ENCODE data around the gene WFDC9. TPM values are rescaled to one million over a fixed set of nuclear protein-coding genes. Genes with fewer than 3 reads are reported as not detected.
"Not testable (repeated sequence)": the region's sequence is repeated elsewhere in the genome, so short reads cannot be mapped to it uniquely, and the experiment has no call there.

The WFDC9 gene
- total RNA-seq (not detected in 2 replicates), polyA plus RNA-seq (not detected in 2 replicates)

- DNase-seq (ENCODE audit: low read depth in 1 of 2, low spot score in 1 of 2), result no peak
- no peaks in the 10 kb centered on the region for H3K9me3 ChIP-seq (ENCODE audit: low read depth)
- TF ChIP-seq CTCF (IDR thresholded peaks at IDR 0.05; ENCODE audit: low read depth, low read length), result no peak
These were observed at the start of gene WFDC9 for GRCh38 chr20:45631184-45631583. Gene WFDC9 (minus strand): TSS chr20:45631284. CDS start chr20:45610181, 21,103 bp downstream.

GRCh38 chr20:45679650-45680049 is 48.6 kb upstream of the WFDC9 start:
- Histone ChIP-seq H3K27me3 (no peaks in the 10 kb centered on the region), H3K4me3 (no peak overlapping the region), H3K4me1 (ENCODE audit: low read depth) (no peaks in the 10 kb centered on the region), H3K9me3 (ENCODE audit: low read depth) (no peaks in the 10 kb centered on the region), H3K27ac (no peak overlapping the region), H3K36me3 (no peaks in the 10 kb centered on the region)
- no peak for TF ChIP-seq CTCF (IDR thresholded peaks at IDR 0.05; ENCODE audit: low read depth, low read length)
- DNase-seq (ENCODE audit: low read depth in 1 of 2, low spot score in 1 of 2), result no peak

More at GRCh38 chr20:45631184-45631583, at the start of gene WFDC9:
- Histone ChIP-seq H3K27ac (no peak within 1 kb of the TSS), H3K4me3 (no peak within 1 kb of the TSS), H3K27me3 (no peaks in the 10 kb centered on the region), H3K4me1 (ENCODE audit: low read depth) (no peaks in the 10 kb centered on the region), H3K36me3 (no peaks in the 10 kb centered on the region)

- no peak overlapping the region for H3K27ac ChIP-seq
- DNase-seq (ENCODE audit: low read depth in 1 of 2, low spot score in 1 of 2), result no peak
- no peaks in the 10 kb centered on the region for H3K36me3 ChIP-seq
These were observed 41.7 kb upstream of the WFDC9 start for GRCh38 chr20:45672765-45673164.

GRCh38 chr20:45670139-45670538 is 39.1 kb upstream of the WFDC9 start, which contains the start of gene WFDC11:
Gene WFDC11 (minus strand): TSS chr20:45670239. CDS start chr20:45650600, 19,639 bp downstream.
- no peak for TF ChIP-seq CTCF (IDR thresholded peaks at IDR 0.05; ENCODE audit: low read depth, low read length)
- Histone ChIP-seq H3K9me3 (ENCODE audit: low read depth) (no peaks in the 10 kb centered on the region), H3K27me3 (no peaks in the 10 kb centered on the region), H3K36me3 (no peaks in the 10 kb centered on the region), H3K27ac (no peak within 1 kb of the TSS), H3K4me1 (ENCODE audit: low read depth) (no peaks in the 10 kb centered on the region), H3K4me3 (no peak within 1 kb of the TSS)
- no peak for DNase-seq (ENCODE audit: low read depth in 1 of 2, low spot score in 1 of 2)

More at GRCh38 chr20:45672765-45673164, 41.7 kb upstream of the WFDC9 start:
- Histone ChIP-seq H3K27me3 (no peaks in the 10 kb centered on the region), H3K4me3 (no peak overlapping the region), H3K4me1 (ENCODE audit: low read depth) (no peaks in the 10 kb centered on the region), H3K9me3 (ENCODE audit: low read depth) (no peaks in the 10 kb centered on the region)
- TF ChIP-seq CTCF (IDR thresholded peaks at IDR 0.05; ENCODE audit: low read depth, low read length), result no peak

- DNase-seq (ENCODE audit: low read depth in 1 of 2, low spot score in 1 of 2); H3K27me3 ChIP-seq; H3K36me3 ChIP-seq; H3K27ac ChIP-seq; H3K4me3 ChIP-seq; H3K9me3 ChIP-seq (ENCODE audit: low read depth); H3K4me1 ChIP-seq (ENCODE audit: low read depth): not testable (repeated sequence)
These were observed 26.0 kb upstream of the WFDC9 start for GRCh38 chr20:45657038-45657437.

GRCh38 chr20:45651726-45652125 is 20.6 kb upstream of the WFDC9 start:
- DNase-seq (ENCODE audit: low read depth in 1 of 2, low spot score in 1 of 2); H3K4me1 ChIP-seq (ENCODE audit: low read depth); H3K4me3 ChIP-seq; H3K27ac ChIP-seq; H3K9me3 ChIP-seq (ENCODE audit: low read depth); H3K36me3 ChIP-seq; H3K27me3 ChIP-seq: not testable (repeated sequence)
